ENCODE data around the gene RPS15.

RPS15 gene

DNA sequence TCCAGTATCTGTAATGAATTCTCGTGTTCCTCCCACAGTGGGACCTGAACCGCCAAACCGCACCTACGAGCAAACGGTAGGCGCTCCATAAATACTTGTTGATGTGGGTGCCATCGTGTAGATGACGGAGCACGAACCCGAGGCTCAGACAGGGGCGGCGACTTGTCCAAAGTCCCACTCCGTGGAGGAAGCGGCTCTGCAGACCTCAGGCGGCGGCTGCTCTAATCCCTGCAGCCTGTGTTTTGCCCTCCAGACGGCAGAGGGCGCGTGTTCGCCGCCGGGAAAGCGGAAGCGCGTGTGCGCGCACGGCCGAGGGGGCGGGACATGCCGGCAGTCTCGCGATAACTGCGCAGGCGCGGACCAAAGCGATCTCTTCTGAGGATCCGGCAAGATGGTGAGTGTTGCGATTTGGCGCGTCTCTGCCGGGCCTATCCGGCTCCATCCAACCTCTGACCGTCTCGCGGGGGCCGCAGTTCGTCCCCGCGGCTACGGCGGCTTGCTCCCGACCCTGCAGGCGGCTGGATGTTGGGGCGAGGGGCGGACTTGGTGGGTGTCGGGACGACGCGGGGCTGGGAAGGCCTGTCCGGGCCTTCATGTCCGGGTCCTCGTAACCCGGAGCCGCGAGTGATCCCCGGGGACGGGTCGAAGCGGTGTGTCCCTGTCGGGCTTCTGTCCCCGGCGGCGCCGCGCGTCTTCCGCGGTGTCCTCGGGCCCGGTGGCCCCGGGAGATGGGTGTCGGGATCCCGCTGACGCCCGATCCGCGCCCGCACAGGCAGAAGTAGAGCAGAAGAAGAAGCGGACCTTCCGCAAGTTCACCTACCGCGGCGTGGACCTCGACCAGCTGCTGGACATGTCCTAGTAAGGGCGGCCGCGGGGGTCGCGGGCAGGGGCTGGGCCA lies at the start of gene RPS15:
Gene RPS15 (plus strand): TSS at position 362 of the 898 bp plus-strand sequence. CDS start 30 bp downstream, at position 392.
- peak; percentile 76 for DNase-seq

DNA sequence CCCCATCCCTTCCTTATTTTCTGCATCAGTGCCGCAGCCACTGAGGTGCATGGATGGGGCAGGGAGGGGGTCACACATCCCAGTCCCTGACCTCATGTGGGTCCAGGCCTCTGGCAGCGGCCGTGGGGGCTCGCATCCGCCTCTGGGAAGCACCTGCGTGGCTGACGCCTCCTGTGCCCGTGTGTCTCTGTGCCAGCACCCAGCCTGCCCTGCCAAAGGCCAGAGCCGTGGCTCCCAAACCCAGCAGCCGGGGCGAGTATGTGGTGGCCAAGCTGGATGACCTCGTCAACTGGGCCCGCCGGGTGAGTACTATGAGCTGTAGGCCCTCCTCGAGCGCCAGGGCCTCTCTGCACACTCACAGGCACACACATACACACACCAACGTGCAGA lies 49.6 kb upstream of the RPS15 start:
- no peak for DNase-seq

DNA sequence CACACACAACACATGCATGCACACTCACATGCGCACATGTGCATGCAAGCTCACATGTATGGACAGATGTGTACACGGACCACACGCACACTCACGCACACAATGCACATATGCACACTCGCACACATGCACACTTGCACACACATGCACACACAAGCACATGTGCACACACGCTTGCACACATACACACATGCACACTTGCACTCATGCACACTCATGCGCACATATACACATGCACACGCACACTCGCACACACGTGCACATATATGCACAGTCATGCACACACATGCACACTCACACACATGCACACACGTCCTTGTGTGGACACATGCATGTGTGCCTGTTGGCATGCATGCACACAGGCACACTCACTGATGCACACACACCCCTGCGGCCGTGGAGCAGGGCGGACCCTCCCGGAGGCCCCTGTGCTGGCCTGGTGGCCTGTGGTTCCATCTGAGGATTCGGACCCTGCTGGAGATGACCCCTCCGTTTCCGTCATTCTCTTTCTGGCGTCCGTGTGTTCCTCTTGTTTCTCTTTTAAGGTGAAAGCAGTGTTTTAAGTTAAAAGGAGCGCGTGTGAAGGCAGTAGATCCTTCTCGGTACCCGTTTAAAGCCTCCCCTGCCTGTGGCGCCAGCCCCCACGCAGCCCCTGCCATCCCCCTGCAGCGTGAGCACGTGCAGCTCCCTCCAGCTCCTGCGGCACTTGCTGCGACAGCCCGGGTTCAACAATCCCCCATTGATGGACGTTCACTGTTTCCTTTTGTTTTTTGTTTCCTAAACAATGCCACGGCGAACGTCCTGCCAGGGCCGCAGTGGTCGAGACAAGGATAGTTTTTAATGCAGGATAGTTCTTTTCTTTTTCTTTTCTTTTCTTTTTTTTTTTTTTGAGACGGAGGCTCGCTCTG lies 48.9 kb upstream of the RPS15 start:
- DNase-seq: no peak

GRCh38 chr19:1390890-1391423 lies 47.2 kb upstream of the RPS15 start:
- DNase-seq: no peak

DNA sequence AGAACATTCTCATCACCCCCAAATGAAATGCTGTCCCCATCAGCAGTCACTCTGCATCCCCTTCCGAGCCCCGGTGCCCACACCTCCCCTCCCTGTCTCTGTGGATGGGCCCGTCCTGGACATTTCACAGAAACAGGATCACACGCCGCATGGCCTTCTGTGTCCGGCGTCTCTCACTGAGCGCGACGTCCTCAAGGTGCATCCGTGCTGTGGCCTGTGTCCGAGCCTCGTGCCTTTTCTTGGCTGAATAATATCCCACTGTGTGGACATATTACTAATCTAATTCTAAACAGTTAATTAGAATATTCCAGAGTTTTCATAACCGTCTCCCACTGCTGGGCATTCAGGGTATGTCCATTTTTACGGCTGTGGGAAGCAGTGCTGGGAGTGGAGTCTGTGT lies 45.8 kb upstream of the RPS15 start:
- no peak for DNase-seq

DNA sequence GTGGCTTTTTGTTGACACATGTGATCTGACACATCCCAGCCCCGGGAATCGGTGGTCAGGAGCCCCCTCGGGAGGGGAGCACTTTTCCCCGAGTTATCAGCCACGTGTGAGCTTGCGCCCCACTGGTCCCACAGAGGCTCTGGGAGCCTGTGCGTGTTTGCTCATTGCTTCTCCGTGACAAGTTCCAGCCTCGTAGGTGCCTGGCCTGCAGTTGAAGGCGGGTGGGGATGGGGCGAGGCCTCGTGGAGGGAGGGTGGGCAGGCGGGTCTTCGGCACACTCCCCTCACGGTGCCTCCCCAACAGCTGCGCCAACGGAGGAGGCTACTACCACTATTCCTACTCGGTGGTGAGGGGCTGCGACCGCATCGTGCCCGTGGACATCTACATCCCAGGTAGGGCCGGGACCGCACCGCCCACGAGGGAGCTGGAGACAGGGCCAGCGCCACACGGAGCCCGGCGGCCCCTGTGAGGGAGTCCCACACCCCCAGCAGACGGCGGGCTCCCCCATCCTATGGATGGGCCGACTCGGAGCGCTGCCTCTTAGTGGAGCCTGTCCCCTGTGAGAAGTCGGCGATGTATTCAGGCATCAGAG lies 45.2 kb upstream of the RPS15 start:
- DNase-seq: no peak

GRCh38 chr19:1393841-1394240 lies 44.4 kb upstream of the RPS15 start:
- DNase-seq: no peak

- DNase-seq: no peak
These were observed 43.7 kb upstream of the RPS15 start for GRCh38 chr19:1394252-1395193.

GRCh38 chr19:1395194-1396018 lies 42.8 kb upstream of the RPS15 start:
- DNase-seq: no peak

DNA sequence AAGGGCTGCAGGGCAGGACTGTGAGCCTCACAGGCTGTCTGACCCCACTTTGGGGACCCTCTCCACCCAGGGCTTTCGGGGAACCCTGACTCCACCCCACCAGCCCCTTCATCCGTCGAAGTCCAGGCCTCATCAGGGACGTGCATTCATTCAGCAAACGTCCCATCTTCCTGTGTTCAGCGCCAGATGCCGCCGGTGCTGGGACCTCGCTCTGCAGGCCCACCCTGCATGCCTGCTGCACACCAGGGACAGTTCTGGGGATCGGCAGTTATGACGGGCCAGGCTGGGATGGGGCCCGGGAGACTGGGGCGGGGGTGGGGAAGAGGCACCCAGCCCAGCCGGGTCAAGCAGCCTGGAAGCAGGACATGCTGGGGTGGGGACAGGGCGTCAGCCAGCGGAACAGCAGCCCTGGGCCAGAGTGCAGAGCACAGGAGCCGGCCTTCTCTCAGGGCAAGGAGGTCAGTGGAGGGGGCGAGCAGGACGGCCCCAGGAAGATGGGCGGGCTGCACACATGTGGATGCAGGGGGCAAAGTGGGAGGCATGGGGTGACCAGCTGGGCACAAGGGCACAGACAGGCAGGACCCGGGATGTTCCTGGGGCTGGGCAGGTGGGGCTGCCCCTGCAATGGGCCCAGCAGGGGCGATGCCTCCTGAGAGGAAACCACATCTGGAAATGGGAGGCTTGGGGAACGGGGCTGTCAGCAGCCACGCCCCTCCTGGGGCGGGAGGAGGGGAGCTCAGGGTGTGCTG lies 42.0 kb upstream of the RPS15 start:
- DNase-seq: no peak

- DNase-seq: no peak
These were observed 41.2 kb upstream of the RPS15 start for GRCh38 chr19:1396768-1397679.

GRCh38 chr19:1397838-1398237 lies 40.4 kb upstream of the RPS15 start:
- no peak for DNase-seq

- DNase-seq: no peak
These were observed 39.1 kb upstream of the RPS15 start for GRCh38 chr19:1399079-1399478.

DNA sequence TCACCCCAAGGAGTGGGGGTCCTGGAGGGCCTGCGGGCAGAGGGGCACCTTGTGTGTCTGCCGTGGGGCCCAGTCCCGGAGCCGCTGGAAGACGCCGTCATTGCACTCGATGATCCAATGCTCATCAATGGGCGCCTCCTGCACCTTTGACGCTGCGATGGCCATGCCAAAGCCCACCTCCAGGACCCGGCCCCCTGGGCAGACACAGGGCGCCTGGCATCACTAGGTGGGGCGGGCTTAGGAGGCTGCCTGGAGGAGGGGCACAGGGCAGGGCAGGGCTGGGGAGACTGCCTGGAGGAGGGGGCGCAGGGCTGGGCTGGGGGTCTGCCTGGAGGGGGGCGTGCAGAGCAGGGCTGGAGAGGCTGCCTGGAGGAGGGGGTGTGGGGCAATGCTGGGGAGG lies 38.5 kb upstream of the RPS15 start:
- DNase-seq: no peak

DNA sequence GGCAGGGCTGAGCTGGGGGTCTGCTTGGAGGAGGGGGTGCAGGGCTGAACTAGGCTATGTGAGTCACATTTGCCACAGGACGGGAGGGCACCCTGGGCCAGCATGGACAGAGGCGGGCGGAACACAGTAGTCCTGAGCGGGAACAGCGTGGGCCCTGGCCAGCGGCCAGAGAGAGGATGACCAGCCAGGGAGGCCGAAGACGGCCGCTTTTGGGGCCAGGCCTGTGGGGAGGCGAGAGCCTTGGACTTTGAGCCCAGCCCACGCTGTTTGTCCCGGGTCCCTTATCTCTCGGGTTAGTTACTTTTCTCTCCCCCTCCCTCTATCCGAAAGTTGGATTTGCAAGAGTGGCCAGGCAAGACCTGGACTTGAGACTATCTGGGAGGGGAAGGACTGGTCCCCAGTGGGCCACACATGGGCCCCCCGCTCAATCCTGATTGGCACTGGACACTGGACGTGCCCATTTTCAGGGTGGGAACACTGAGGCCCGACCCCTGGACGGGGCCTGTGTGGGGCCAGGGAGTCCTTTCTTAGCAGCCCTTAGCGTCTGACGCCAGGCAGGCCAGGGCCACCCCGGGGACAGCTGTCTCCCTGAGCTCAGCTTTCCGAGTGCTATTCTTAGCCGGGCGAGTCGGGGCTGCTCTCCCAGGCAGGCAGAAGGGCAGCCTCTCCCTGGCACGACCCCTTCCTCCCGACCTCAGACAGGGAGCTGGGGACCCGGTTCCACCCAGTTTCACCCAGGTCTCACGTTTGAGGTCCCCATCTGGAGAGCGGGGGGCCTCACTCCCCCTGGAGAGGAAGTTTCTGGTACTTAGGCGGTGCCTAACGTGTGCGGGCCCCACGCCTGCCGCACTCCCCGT lies 37.7 kb upstream of the RPS15 start:
- DNase-seq: no peak

DNA sequence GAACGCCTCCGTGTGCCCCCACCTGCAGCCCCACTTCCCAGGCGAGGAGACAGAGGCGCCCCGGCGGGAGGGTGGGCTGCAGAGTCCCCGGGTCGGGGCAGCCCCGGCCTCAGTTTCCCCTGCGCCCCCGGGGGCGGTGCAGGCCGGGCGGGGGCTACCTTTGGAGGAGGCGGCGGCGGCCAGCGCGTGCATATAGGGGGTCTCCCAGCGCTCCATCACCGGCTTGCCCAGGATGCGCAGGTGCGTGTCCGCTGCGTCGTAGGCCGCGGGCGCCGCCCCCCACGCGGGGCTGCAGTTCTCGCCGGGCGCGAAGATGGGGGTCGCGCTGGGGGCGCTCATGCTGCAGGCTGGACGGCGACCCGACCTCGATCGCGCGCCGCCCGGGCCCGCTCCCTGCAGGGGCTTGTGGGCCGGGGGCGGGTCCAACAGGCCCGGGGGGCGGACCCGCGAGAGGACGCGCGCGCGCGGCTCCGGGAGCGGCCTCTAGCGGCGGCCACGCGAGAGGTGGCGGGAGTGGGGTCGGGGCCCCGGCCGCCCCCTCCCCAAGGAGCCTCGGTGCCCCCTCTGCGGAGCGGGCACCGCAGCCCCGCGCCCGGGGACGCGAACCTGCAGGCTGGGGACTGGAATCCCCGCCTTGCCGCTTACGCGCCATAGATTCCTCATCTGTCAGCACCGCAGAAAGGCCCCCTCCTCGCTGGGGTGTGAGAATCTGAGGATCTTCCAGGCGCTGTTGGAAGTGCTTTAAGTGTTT lies 36.9 kb upstream of the RPS15 start, which contains the start of gene GAMT:
Gene GAMT (minus strand): TSS at position 405 of the 751 bp plus-strand sequence. CDS start 66 bp downstream, at position 339.
- no peak for DNase-seq

- no peak for DNase-seq
These were observed 36.3 kb upstream of the RPS15 start for GRCh38 chr19:1401889-1402217.
